VCaP (cell line): ENCODE data around the gene MINDY2.

ENCODE experiments used
- H3K27ac ChIP-seq: fragments of 450-650 bp; 2 replicates; pipeline ENCODE4 v1.5.1; 2017
- CTCF ChIP-seq: fragments of 450-650 bp; conservative IDR thresholded peaks from 2 replicates; pipeline ENCODE4 v1.5.1; 2017; ENCODE audit warnings: mild to moderate bottlenecking, moderate library complexity

The MINDY2 gene

GRCh38 chr15:58742819-58743502, 28.1 kb upstream of the MINDY2 start:
- H3K27ac ChIP-seq, result no peak overlapping the region
- no peak for TF ChIP-seq CTCF

GRCh38 chr15:58746174-58746573, 24.9 kb upstream of the MINDY2 start:
- no peak overlapping the region for H3K27ac ChIP-seq
- TF ChIP-seq CTCF, result no peak

GRCh38 chr15:58748040-58748851, 22.9 kb upstream of the MINDY2 start:
- no peak for TF ChIP-seq CTCF
- peak overlapping the region; percentile 93 for H3K27ac ChIP-seq

- peak overlapping the region; percentile 93 for H3K27ac ChIP-seq
- TF ChIP-seq CTCF, result no peak
Observed at GRCh38 chr15:58748852-58749531, 22.1 kb upstream of the MINDY2 start.

- H3K27ac ChIP-seq, result peak within 1 kb of the TSS; percentile 93
- no peak for TF ChIP-seq CTCF
Observed at GRCh38 chr15:58749532-58750337, 21.4 kb upstream of the MINDY2 start, which contains the start of gene ADAM10. ADAM10 (minus strand) TSS chr15:58749707; CDS start chr15:58749534, 173 bp downstream.

- no peak overlapping the region for H3K27ac ChIP-seq
- TF ChIP-seq CTCF, result no peak
Observed at GRCh38 chr15:58752716-58753115, 18.4 kb upstream of the MINDY2 start.
